Chondrocyte (in vitro differentiated cells): ENCODE measurements around the gene MARCHF6. TPM values are rescaled to one million over a fixed set of nuclear protein-coding genes. Genes with fewer than 3 reads are reported as not detected.

Experiments used
- DNase-seq: peaks from one replicate; pipeline ENCODE4 v3.0.0; 2021; ENCODE audit warnings: mixed read lengths, low spot score
- H3K27ac Mint-ChIP-seq: one replicate; pipeline ENCODE4 v1.8.0; 2021; ENCODE audit warnings: mild to moderate bottlenecking, moderate library complexity, mixed read lengths; ENCODE audit not compliant: unreplicated experiment
- H3K27me3 Mint-ChIP-seq: 2 replicates; pipeline ENCODE4 v1.8.0; 2021; ENCODE audit warnings: low read depth, mixed read lengths
- H3K36me3 Mint-ChIP-seq: 2 replicates; pipeline ENCODE4 v1.8.0; 2021; ENCODE audit warnings: low read depth, mixed read lengths
- H3K4me1 Mint-ChIP-seq: 2 replicates; pipeline ENCODE4 v1.8.0; 2021; ENCODE audit warnings: low read depth, mild to moderate bottlenecking, mixed read lengths
- H3K4me3 Mint-ChIP-seq: one replicate; pipeline ENCODE4 v1.8.0; 2021; ENCODE audit warnings: mild to moderate bottlenecking, moderate library complexity, mixed read lengths; ENCODE audit not compliant: unreplicated experiment
- H3K9me3 Mint-ChIP-seq: 2 replicates; pipeline ENCODE4 v1.8.0; 2021; ENCODE audit warnings: low read depth, mixed read lengths
- CTCF ChIP-seq: fragments of 200-600 bp; sonication (generic); IDR thresholded peaks from 2 replicates; pipeline ENCODE4 v1.5.0; 2021; ENCODE audit warnings: antibody characterized with exemption, mild to moderate bottlenecking, moderate library complexity
- total RNA-seq: library from RNA; stranded (reverse); gene quantifications from 3 replicates; pipeline ENCODE4 v1.2.1, GENCODE V29; 2021

Gene MARCHF6
- total RNA-seq, 1 donor from 2014 or later = 149 TPM

GRCh38 chr5:10351199-10351905 lies 2.1 kb upstream of the MARCHF6 start:
- H3K36me3 Mint-ChIP-seq = no peaks in the 10 kb centered on the region
- H3K4me3 Mint-ChIP-seq = no peak overlapping the region

GRCh38 chr5:10351919-10352318 lies 1.6 kb upstream of the MARCHF6 start:
- H3K4me3 Mint-ChIP-seq = no peak overlapping the region
- H3K9me3 Mint-ChIP-seq = no peaks in the 10 kb centered on the region
- DNase-seq = no peak
- TF ChIP-seq CTCF = no peak
- no peaks in the 10 kb centered on the region for H3K27me3 Mint-ChIP-seq
- H3K4me1 Mint-ChIP-seq = peaks cover 36% of the 10 kb centered on the region
- H3K27ac Mint-ChIP-seq = peak overlapping the region; percentile 96
- no peaks in the 10 kb centered on the region for H3K36me3 Mint-ChIP-seq

More at GRCh38 chr5:10351199-10351905, 2.1 kb upstream of the MARCHF6 start:
- no peak for TF ChIP-seq CTCF
- Mint-ChIP-seq H3K27ac (no peak overlapping the region), H3K27me3 (no peaks in the 10 kb centered on the region), H3K4me1 (peaks cover 31% of the 10 kb centered on the region), H3K9me3 (no peaks in the 10 kb centered on the region)
- no peak for DNase-seq

- no peak for DNase-seq
- Mint-ChIP-seq H3K4me1 (peaks cover 43% of the 10 kb centered on the region), H3K27me3 (no peaks in the 10 kb centered on the region), H3K27ac (peak overlapping the region; percentile 96), H3K9me3 (no peaks in the 10 kb centered on the region), H3K4me3 (peak overlapping the region; percentile 82), H3K36me3 (no peaks in the 10 kb centered on the region)
- TF ChIP-seq CTCF = no peak
Observed at GRCh38 chr5:10352430-10353240, 860 bp upstream of the MARCHF6 start.

GRCh38 chr5:10354048-10354872 lies 765 bp downstream of the MARCHF6 start:
- no peak for DNase-seq
- H3K4me1 Mint-ChIP-seq = peaks cover 52% of the 10 kb centered on the region
- peak overlapping the region; percentile 97 for H3K4me3 Mint-ChIP-seq

More at GRCh38 chr5:10354048-10354872, 765 bp downstream of the MARCHF6 start:
- no peak for TF ChIP-seq CTCF
- peak overlapping the region; percentile 99 for H3K27ac Mint-ChIP-seq
- no peaks in the 10 kb centered on the region for H3K9me3 Mint-ChIP-seq
- no peaks in the 10 kb centered on the region for H3K27me3 Mint-ChIP-seq
- no peaks in the 10 kb centered on the region for H3K36me3 Mint-ChIP-seq
